ENCODE measurements around the gene CHST13. TPM values are rescaled to one million over a fixed set of nuclear protein-coding genes. Genes with fewer than 3 reads are reported as not detected.

CHST13 gene
- total and polyA plus RNA-seq, 2 donors (not counting 3 experiments of a cell fraction or from before 2014, with no cell fraction given): 0.04 TPM; not detected in 1

GRCh38 chr3:126496894-126497850, 26.8 kb upstream of the CHST13 start:
- Histone ChIP-seq H3K27me3 (ENCODE audit: control insufficient read depth in 2 of 2, insufficient read depth in 2 of 2, low read length in 2 of 2) (no peaks in the 10 kb centered on the region), H3K4me2 (ENCODE audit: insufficient read depth, low read length) (no peak overlapping the region), H4K20me1 (replicated peaks; ENCODE audit: control insufficient read depth, extremely low read depth, insufficient read depth, low read length) (no peaks in the 10 kb centered on the region), H3K9ac (replicated peaks; ENCODE audit: extremely low read depth, insufficient read depth, low read length) (no peak overlapping the region), H3K79me2 (ENCODE audit: control insufficient read depth, insufficient read depth, low read length) (no peaks in the 10 kb centered on the region), H3K27ac (ENCODE audit: insufficient read depth, low read depth, low read length) (no peak overlapping the region), H3K9me3 (replicated peaks; ENCODE audit: control insufficient read depth, insufficient read depth, low read length) (no peaks in the 10 kb centered on the region), H3K36me3 (ENCODE audit: control insufficient read depth in 2 of 2, extremely low read depth in 1 of 2, insufficient read depth in 2 of 2, low read length in 2 of 2) (no peaks in the 10 kb centered on the region), H3K4me1 (ENCODE audit: control insufficient read depth, extremely low read depth, insufficient read depth, low read length) (no peaks in the 10 kb centered on the region), H2AFZ (ENCODE audit: low read depth, low read length) (no peak overlapping the region), H3K9me1 (replicated peaks; ENCODE audit: control insufficient read depth, extremely low read depth, insufficient read depth, low read length) (no peaks in the 10 kb centered on the region), H3K4me3 (replicated peaks in 1 of 3; ENCODE audit: insufficient read depth in 1 of 3, low read depth in 1 of 3, low read length in 3 of 3) (no peak overlapping the region)
- BruUV-seq (replicated peaks): no TSS peak
- POLR2A ChIA-PET: no interaction called here
- no peak for FAIRE-seq
- intact Hi-C loops (cut with micrococcal nuclease): no loop called here
- TF ChIP-seq EZH2 (IDR thresholded peaks at IDR 0.05; ENCODE audit: borderline replicate concordance, low read depth, low read length, severe bottlenecking): no peak
- no peak for TF ChIP-seq CTCF (IDR thresholded peaks at IDR 0.05; ENCODE audit: extremely low read depth in 1 of 2, insufficient read depth in 1 of 2, low read depth in 1 of 2, low read length in 2 of 2)
- TF ChIP-seq POLR2A (IDR thresholded peaks at IDR 0.05; ENCODE audit: low read depth, low read length): no peak
- TF ChIP-seq GATA2 (IDR thresholded peaks at IDR 0.05; ENCODE audit: insufficient read depth, insufficient read length, low read depth, low read length): no peak
- TF ChIP-seq FOS (IDR thresholded peaks at IDR 0.05; ENCODE audit: borderline replicate concordance, insufficient read depth, low read length): no peak
- dilution Hi-C loops (cut with MboI; ENCODE audit: extremely low pct_ligation_motif_present, low sequenced_read_pairs): no loop called here
- CTCF ChIA-PET: interaction anchor here (0.9 to 1.4 kb wide), 2 partner anchors 10 to 26 kb away, joined by 5 read pairs; no protein-coding TSS in a partner anchor
- DNase-seq (ENCODE audit: low read depth, low spot score): no peak

Data from endothelial cell of umbilical vein (primary cell).